ENCODE results near the gene KRT24.

KRT24 gene

DNA sequence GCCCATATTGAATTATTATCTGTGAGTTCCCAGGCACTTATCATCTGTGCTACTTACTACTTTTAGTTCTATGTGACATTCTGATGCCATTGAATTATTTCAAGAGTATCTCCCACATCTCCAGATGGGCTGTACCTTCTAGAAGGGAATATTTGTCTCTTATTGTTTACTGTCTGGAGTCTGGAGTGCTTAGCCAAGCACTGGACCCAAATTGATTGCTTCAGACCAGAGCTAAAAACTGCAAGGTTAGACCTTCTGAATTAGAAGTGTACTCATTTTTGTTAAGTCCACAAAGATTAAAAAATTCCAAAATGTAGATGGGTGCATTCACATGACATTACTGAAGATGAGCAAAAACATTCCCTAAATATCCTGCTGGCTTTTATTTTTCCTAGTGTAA is 22.6 kb downstream of the KRT24 start:
- no peaks in the 10 kb centered on the region for H3K36me3 Mint-ChIP-seq (ENCODE audit: insufficient read depth)
- no peak overlapping the region for H3K4me3 Mint-ChIP-seq
- DNase-seq (ENCODE audit: low spot score in 2 of 2): no peak
- H3K4me1 Mint-ChIP-seq: no peaks in the 10 kb centered on the region
- peaks cover 59% of the 10 kb centered on the region for H3K27me3 Mint-ChIP-seq
- no peak for ATAC-seq (replicated peaks; ENCODE audit: extremely low read depth, poor library complexity, severe bottlenecking)
- no peaks in the 10 kb centered on the region for H3K9me3 Mint-ChIP-seq
- H3K27ac Mint-ChIP-seq (ENCODE audit: low read depth): no peak overlapping the region

DNA sequence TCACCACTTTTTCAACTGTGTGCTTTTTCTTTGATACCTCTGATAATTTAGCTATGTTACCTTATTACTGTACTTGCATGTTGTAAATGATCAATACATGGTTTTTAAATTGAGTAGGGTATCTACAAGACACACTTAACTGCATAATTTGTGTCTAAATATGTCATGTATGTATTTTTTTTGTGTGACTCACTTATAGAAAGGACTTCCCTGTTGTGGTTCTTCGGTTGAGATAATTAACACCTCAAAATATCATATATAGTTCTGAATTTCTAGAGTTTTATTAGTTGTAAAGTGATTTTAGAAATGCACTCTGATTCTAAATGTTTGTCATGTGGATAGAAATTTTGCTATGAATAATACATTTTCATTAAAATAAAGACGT is 24.0 kb downstream of the KRT24 start:
- Mint-ChIP-seq H3K9me3 (no peaks in the 10 kb centered on the region), H3K27me3 (peaks cover 64% of the 10 kb centered on the region), H3K36me3 (ENCODE audit: insufficient read depth) (no peaks in the 10 kb centered on the region), H3K4me3 (no peak overlapping the region), H3K4me1 (no peaks in the 10 kb centered on the region), H3K27ac (ENCODE audit: low read depth) (no peak overlapping the region)
- no peak for DNase-seq (ENCODE audit: low spot score in 2 of 2)
- ATAC-seq (replicated peaks; ENCODE audit: extremely low read depth, poor library complexity, severe bottlenecking): no peak

DNA sequence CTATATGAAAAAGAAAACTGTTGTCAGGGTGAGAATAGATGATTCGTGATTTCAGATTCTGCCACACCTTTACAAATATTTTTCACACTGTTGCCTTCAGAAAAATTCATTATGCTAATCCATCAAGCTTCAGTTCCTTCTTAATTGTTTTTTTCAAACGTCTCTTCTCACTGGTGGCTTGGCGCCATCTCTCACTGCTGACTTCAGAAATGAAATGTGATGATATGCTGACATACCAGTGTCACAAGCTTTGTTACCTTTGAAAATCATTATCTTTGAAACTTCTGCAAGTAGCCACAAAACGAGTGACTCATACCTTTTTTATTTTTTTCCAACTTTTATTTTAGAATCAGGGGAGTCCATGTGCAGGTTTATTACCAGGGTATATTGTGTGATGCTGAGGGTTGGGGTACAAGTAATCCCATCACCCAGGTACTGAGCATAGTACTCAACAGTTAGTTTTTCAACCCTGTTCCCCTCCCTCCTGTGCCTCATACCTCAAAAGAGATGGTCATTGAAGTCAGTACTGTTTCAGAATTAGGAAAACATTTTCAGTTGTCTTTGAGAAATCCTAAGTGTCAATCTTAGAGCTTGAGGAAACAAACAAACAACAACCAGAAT is 24.5 kb downstream of the KRT24 start:
- H3K27me3 Mint-ChIP-seq: peaks cover 64% of the 10 kb centered on the region
- no peak overlapping the region for H3K27ac Mint-ChIP-seq (ENCODE audit: low read depth)
- DNase-seq (ENCODE audit: low spot score in 2 of 2): no peak
- no peaks in the 10 kb centered on the region for H3K4me1 Mint-ChIP-seq
- no peak for ATAC-seq (replicated peaks; ENCODE audit: extremely low read depth, poor library complexity, severe bottlenecking)
- H3K4me3 Mint-ChIP-seq: no peak overlapping the region
- H3K9me3 Mint-ChIP-seq: no peaks in the 10 kb centered on the region
- H3K36me3 Mint-ChIP-seq (ENCODE audit: insufficient read depth): no peaks in the 10 kb centered on the region

DNA sequence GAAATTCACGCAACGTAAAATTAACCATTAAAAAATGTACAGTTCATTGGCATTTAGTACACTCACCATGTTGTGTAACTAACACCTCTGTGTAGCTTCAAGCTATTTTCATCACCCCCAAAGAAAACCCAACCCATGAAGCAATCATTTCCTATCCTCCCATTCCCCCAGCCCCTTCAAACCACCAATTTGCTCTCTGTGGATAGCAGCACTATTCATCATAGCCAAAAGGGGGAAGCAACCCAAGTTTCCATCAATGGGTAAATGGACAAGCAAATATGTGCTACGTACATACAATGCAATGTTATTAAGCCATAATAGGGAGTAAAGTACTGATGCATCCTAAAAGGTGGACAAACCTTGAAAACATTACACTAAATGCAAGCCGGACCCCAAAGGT is 27.6 kb downstream of the KRT24 start:
- Mint-ChIP-seq H3K4me3 (no peak overlapping the region), H3K27ac (ENCODE audit: low read depth) (no peak overlapping the region), H3K9me3 (no peaks in the 10 kb centered on the region), H3K36me3 (ENCODE audit: insufficient read depth) (no peaks in the 10 kb centered on the region), H3K27me3 (peaks cover 49% of the 10 kb centered on the region), H3K4me1 (no peaks in the 10 kb centered on the region)
- no peak for ATAC-seq (replicated peaks; ENCODE audit: extremely low read depth, poor library complexity, severe bottlenecking)
- DNase-seq (ENCODE audit: low spot score in 2 of 2): no peak

DNA sequence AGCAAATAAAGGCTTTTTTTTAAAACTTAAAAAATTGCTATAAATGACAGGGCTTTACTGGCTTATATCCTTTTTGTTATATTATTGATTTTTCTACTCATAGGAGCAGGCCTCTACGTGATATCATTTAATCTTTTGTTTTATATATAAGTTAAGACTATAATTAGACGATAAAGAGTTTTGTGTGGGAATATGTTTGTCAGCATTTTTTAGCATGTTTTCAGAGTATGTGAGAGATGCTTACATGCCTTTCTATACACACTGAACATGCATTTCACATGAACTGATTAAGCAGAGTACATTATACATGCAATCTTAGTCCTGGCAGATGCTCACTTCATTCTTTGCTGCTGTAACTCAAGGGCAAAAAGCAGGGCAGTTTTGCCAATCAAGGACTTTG is 30.9 kb downstream of the KRT24 start:
- Mint-ChIP-seq H3K27me3 (peaks cover 31% of the 10 kb centered on the region), H3K36me3 (ENCODE audit: insufficient read depth) (no peaks in the 10 kb centered on the region), H3K4me1 (no peaks in the 10 kb centered on the region), H3K9me3 (no peaks in the 10 kb centered on the region), H3K27ac (ENCODE audit: low read depth) (no peak overlapping the region), H3K4me3 (no peak overlapping the region)
- no peak for DNase-seq (ENCODE audit: low spot score in 2 of 2)
- ATAC-seq (replicated peaks; ENCODE audit: extremely low read depth, poor library complexity, severe bottlenecking): no peak

DNA sequence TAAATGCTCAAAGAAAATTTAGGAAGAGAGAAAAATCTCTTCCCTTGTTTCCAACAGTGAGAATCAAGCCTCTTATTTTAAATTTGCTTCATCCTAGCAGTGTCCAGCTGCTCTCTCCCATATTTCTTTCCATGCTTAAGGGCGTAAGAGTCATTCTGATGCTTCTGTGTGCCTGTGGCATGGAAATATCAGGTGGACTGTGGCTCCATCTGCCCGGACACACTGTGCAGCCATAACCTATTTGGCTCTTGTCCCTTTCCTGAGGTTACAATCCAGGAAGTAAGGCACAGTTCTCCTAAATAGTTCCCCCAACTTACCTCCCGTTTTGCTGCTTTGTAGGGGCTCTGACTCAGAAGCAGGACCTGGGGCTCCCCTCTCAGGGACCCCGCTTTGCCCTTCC is 32.3 kb downstream of the KRT24 start:
- H3K4me3 Mint-ChIP-seq: no peak overlapping the region

DNA sequence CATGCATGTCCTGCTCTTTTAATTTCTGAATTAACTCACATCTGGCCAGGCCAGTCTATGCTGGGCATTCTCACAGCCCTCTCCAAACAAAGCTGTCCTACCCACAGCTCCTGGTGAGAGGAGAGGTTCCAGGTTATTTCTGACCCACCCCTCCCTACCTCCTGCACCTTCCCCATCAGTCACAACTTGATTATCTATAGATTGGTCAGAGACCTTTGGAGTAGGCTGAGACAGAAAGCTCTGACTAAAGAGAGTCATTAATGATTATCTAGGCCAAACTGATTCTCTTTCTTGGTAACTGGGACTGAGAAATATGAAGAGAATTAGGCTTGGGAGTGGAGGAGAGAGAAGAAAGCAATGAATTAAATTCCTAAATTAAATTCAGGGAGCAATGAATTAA is 37.2 kb downstream of the KRT24 start:
- no peak overlapping the region for H3K27ac Mint-ChIP-seq (ENCODE audit: low read depth)
- H3K4me1 Mint-ChIP-seq: no peaks in the 10 kb centered on the region
- H3K4me3 Mint-ChIP-seq: no peak overlapping the region
- peaks cover 41% of the 10 kb centered on the region for H3K27me3 Mint-ChIP-seq
- H3K36me3 Mint-ChIP-seq (ENCODE audit: insufficient read depth): no peaks in the 10 kb centered on the region
- DNase-seq (ENCODE audit: low spot score in 2 of 2): no peak
- H3K9me3 Mint-ChIP-seq: no peaks in the 10 kb centered on the region
- no peak for ATAC-seq (replicated peaks; ENCODE audit: extremely low read depth, poor library complexity, severe bottlenecking)

More for the DNA sequence above, 32.3 kb downstream of the KRT24 start:
- no peak for ATAC-seq (replicated peaks; ENCODE audit: extremely low read depth, poor library complexity, severe bottlenecking)
- DNase-seq (ENCODE audit: low spot score in 2 of 2): no peak
- Mint-ChIP-seq H3K9me3 (no peaks in the 10 kb centered on the region), H3K27me3 (peaks cover 21% of the 10 kb centered on the region), H3K36me3 (ENCODE audit: insufficient read depth) (no peaks in the 10 kb centered on the region), H3K27ac (ENCODE audit: low read depth) (no peak overlapping the region), H3K4me1 (no peaks in the 10 kb centered on the region)

DNA sequence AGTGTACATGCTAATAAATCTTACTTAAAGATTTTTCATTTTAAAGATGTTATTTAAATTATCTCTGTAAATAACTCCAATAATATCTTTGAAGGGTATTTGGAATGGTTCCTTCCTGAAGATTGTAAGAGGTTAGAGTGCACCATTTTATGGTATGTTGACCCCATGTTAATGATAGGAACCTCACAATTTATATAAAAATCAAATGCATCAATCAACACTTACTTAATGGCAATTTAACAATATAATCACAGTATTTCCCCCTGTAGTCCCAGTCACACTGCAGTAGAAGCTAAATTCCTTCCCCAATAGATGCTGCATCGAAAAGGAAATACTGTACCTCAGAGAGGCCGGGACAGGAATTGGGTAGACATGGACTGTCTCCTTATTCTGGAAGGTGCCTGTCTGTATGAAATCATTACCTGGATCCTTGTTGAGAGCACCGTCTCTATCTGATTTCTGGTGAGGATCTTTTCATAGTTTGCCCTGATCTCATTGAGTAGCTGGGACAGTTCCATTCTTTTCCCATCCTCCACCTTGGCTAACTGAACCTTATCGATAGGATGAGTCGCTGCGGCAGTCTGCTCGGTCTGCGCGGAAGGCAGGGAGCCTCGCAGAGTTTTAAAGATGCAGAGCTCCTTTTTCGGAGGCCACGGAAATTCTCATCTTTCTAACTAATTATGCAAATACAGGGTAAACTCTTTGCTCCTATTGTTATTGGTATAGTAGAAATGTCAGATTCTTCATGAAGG is 38.8 kb downstream of the KRT24 start, which contains the start of gene KRT222:
Gene KRT222 (minus strand): TSS at position 596 of the 752 bp plus-strand sequence. CDS start 78 bp downstream, at position 518.
- H3K9me3 Mint-ChIP-seq: no peaks in the 10 kb centered on the region
- ATAC-seq (replicated peaks; ENCODE audit: extremely low read depth, poor library complexity, severe bottlenecking): no peak
- H3K36me3 Mint-ChIP-seq (ENCODE audit: insufficient read depth): no peaks in the 10 kb centered on the region
- H3K27me3 Mint-ChIP-seq: peaks cover 42% of the 10 kb centered on the region
- H3K27ac Mint-ChIP-seq (ENCODE audit: low read depth): no peak within 1 kb of the TSS
- DNase-seq (ENCODE audit: low spot score in 2 of 2): no peak
- no peaks in the 10 kb centered on the region for H3K4me1 Mint-ChIP-seq
- no peak within 1 kb of the TSS for H3K4me3 Mint-ChIP-seq

DNA sequence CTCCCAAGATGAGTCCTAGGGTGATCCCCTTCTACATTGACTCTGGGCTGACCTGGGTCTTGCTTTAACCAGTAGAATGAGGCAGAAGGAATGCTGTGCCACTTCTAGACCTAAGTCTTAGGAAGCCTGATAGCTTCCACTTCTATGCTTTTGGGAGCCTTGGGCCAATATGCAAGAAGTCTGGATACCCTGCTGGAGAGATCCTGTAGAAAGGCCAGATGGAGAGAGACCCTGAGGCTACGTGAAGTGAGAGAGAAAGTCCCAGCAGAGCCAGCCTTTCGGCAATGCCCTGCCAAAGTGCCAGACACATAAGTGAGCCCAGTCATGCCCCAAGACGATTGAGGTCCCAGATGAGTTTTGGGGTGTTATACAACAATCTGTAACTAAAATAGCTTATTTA is 40.3 kb downstream of the KRT24 start:
- Mint-ChIP-seq H3K4me3 (no peak overlapping the region), H3K27ac (ENCODE audit: low read depth) (no peak overlapping the region), H3K4me1 (no peaks in the 10 kb centered on the region), H3K27me3 (peaks cover 53% of the 10 kb centered on the region), H3K36me3 (ENCODE audit: insufficient read depth) (no peaks in the 10 kb centered on the region), H3K9me3 (no peaks in the 10 kb centered on the region)
- ATAC-seq (replicated peaks; ENCODE audit: extremely low read depth, poor library complexity, severe bottlenecking) (no peak), DNase-seq (ENCODE audit: low spot score in 2 of 2) (no peak)

DNA sequence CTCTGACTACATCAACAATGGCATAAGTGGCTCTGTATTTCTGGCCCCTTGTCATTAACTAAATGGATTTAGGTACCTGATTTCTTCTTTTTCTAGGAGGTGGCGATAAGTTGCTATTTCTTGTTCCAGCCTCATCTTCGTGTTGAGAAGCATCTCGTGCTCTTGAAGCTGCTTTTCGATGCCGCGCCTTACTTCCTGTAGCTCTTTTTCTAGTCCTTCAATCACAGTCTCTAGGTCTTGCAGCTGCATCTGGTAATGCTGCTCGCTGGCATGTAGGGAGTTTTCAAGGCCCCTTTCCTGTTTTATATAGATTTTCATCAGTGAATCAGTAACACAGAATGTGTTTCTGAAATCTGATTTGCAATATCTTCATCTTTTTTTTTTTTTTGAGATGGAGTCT is 43.6 kb downstream of the KRT24 start:
- no peaks in the 10 kb centered on the region for H3K4me1 Mint-ChIP-seq
- H3K27me3 Mint-ChIP-seq: peaks cover 38% of the 10 kb centered on the region
- H3K27ac Mint-ChIP-seq (ENCODE audit: low read depth): no peak overlapping the region
- DNase-seq (ENCODE audit: low spot score in 2 of 2): no peak
- H3K4me3 Mint-ChIP-seq: no peak overlapping the region
- H3K36me3 Mint-ChIP-seq (ENCODE audit: insufficient read depth): no peaks in the 10 kb centered on the region
- no peak for ATAC-seq (replicated peaks; ENCODE audit: extremely low read depth, poor library complexity, severe bottlenecking)
- H3K9me3 Mint-ChIP-seq: no peaks in the 10 kb centered on the region

DNA sequence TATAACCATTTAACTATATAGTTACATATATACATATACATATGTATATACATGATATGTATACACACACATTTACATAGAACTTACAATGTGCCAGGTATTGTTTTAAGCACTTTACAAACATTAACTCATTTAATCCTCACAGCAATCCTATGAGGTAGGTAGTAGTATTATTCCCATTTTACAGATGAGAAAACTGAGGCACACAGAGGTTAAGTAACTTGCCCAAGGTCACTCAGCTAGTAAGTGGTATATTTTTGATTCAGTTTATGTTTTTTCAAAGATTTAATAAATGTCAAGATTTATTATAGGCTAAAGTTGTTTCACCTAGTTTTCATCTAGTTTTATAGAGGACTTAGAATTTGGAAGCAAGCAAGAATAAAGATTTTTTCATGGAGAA is 45.2 kb downstream of the KRT24 start:
- ATAC-seq (replicated peaks; ENCODE audit: extremely low read depth, poor library complexity, severe bottlenecking) (no peak), DNase-seq (ENCODE audit: low spot score in 2 of 2) (no peak)
- Mint-ChIP-seq H3K36me3 (ENCODE audit: insufficient read depth) (no peaks in the 10 kb centered on the region), H3K27ac (ENCODE audit: low read depth) (no peak overlapping the region), H3K4me1 (no peaks in the 10 kb centered on the region), H3K4me3 (no peak overlapping the region), H3K9me3 (no peaks in the 10 kb centered on the region), H3K27me3 (peaks cover 31% of the 10 kb centered on the region)

DNA sequence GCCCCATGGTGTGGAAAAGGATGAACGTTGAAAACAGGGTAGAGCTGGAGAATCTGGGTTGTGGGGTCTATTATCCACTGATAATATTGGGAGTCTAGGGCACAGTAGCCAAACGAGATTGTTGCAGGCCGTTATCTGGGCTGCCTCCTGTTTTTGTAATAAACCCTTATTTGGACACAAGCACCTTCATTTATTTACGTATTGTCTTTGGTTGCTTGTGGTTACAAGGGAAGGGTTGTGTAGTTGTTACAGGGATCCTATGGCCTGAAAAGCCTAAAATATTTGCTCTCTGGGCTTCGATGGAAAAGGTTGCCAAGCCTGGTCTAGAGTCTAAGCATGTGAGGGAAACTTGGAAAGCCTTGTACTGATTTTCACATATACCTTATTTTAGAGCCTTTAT is 51.6 kb downstream of the KRT24 start:
- Mint-ChIP-seq H3K4me1 (peaks cover 14% of the 10 kb centered on the region), H3K27ac (ENCODE audit: low read depth) (no peak overlapping the region), H3K9me3 (no peaks in the 10 kb centered on the region), H3K27me3 (no peaks in the 10 kb centered on the region), H3K36me3 (ENCODE audit: insufficient read depth) (peaks cover 18% of the 10 kb centered on the region), H3K4me3 (no peak overlapping the region)
- ATAC-seq (replicated peaks; ENCODE audit: extremely low read depth, poor library complexity, severe bottlenecking) (no peak), DNase-seq (ENCODE audit: low spot score in 2 of 2) (no peak)

DNA sequence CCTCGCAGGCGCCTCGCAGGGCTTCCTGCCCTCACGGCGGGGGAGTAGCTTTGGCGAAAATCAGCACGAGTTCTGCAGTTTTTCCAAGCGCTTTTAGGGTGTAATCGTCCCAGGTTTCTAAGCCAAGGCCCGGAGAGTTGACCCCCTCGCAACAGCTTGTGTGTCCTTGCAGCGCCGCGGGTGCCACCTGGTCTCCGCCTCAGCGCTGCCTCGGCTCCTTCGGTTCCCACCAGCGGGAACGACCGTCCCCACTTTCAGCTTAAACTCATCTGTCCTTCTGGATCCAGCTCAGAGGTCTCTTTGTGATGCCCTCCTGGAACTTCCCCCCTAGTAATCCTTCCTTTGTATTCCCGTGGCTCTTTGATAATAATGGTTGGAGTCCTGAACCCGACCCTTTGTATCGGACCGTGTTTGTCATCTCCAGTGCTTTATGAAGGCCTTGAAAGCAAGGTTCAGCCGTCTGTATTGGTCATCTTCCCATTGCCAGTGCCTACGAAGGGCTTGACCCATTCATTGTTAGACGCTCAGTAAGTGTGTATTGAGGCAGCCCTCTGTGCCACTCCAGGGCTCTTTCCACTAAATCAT is 55.1 kb downstream of the KRT24 start:
- Mint-ChIP-seq H3K4me1 (peaks cover 34% of the 10 kb centered on the region), H3K9me3 (no peaks in the 10 kb centered on the region), H3K27me3 (no peaks in the 10 kb centered on the region), H3K4me3 (peak overlapping the region; percentile 97), H3K27ac (ENCODE audit: low read depth) (peak overlapping the region; percentile 100), H3K36me3 (ENCODE audit: insufficient read depth) (peaks cover 32% of the 10 kb centered on the region)
- no peak for ATAC-seq (replicated peaks; ENCODE audit: extremely low read depth, poor library complexity, severe bottlenecking)
- no peak for DNase-seq (ENCODE audit: low spot score in 2 of 2)

Measured in central memory CD8-positive, alpha-beta T cell (primary cell).